ENCODE measurements around the gene TMEM168. TPM values are rescaled to one million over a fixed set of nuclear protein-coding genes. Genes with fewer than 3 reads are reported as not detected.
"Not testable (repeated sequence)": the region's sequence is repeated elsewhere in the genome, so short reads cannot be mapped to it uniquely, and the experiment has no call there.

The TMEM168 gene
- total RNA-seq, 4 donors from 2014 or later = 10.3 to 119 (median 52.8) TPM

DNA sequence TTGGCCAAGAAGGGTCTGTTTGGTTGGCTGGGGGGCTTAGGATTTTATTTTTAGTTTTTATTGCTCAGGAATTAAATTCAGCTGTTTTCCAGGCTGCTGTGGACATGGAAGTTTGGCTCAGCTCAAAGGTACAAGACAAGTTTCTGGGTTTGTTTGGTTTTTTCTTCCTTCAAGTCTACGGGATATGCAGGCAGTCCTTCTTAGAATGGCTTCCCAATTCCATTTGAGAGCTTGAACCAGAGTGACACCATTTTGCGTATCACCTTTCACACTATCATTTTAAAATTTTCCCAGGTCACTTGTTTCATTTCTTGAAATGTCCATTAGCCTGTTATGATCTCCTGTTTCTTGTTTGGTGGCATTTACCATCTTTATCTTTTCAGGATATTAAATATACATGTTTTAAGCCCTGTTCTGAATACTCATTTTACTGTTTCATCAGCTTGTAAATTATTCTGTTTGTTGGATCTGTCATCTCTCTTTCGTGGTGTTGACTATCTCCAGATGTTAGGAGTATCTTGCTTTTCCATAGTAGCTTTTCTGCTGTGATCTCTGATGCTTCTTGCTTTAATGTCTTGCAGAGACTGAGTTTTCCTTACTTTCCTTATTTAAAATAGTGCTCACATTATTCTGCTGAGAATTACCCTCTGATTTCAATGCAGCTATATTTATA lies 9.4 kb upstream of the TMEM168 start:
- TF ChIP-seq CTCF (IDR thresholded peaks at IDR 0.05) = no peak
- no peak for TF ChIP-seq POLR2A (IDR thresholded peaks at IDR 0.05)
- Histone ChIP-seq H3K27ac (no peak overlapping the region), H3K36me3 (no peaks in the 10 kb centered on the region), H3K4me3 (no peak overlapping the region), H3K4me1 (no peaks in the 10 kb centered on the region), H3K27me3 (no peaks in the 10 kb centered on the region), H3K9me3 (no peaks in the 10 kb centered on the region)
- no peak for DNase-seq
- intact Hi-C loops (cut with DNase I; ENCODE audit: low total_unique reads) = no loop called here

- Histone ChIP-seq H3K9me3 (no peaks in the 10 kb centered on the region), H3K4me3 (no peak overlapping the region), H3K27me3 (no peaks in the 10 kb centered on the region), H3K4me1 (no peaks in the 10 kb centered on the region), H3K27ac (no peak overlapping the region), H3K36me3 (no peaks in the 10 kb centered on the region)
- intact Hi-C loops (cut with DNase I; ENCODE audit: low total_unique reads) = no loop called here
- no peak for DNase-seq
- TF ChIP-seq POLR2A (IDR thresholded peaks at IDR 0.05) = no peak
- TF ChIP-seq CTCF (IDR thresholded peaks at IDR 0.05) = no peak
Observed at GRCh38 chr7:112798274-112799159, 8.3 kb upstream of the TMEM168 start.

DNA sequence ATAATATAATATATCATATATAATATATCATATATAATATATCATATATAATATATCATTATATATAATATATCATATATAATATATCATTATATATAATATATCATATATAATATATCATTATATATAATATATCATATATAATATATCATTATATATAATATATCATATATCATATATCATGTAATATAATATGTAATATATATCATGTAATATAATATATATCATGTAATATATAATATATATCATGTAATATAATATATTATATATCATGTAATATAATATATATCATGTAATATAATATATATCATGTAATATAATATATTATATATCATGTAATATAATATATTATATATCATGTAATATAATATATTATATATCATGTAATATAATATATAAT lies 6.4 kb upstream of the TMEM168 start:
- DNase-seq; H3K36me3 ChIP-seq; H3K27ac ChIP-seq; H3K27me3 ChIP-seq; H3K9me3 ChIP-seq; H3K4me3 ChIP-seq; H3K4me1 ChIP-seq; intact Hi-C loops (cut with DNase I; ENCODE audit: low total_unique reads): not testable (repeated sequence)

DNA sequence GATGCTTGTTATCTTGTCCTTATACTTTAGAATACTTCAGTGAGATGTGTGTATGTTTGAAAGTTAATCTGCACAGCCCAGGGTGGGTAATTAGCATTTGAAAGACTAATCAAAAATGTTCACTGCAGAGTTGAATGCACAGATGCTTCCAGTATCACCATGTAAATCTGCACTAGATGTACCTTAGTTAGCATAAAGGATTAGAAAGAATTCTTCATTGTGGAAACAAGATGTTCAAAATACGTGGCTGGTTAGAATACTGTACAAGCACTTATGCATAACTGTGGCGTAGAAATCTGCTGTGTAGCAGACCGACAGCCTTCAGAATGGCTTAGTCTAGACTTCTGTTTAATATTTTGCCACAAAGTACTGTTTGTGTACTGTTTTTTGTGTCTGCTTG lies 2.2 kb upstream of the TMEM168 start:
- H3K4me1 ChIP-seq = peaks cover 4 to 7% of the 10 kb centered on the region in 2 donors
- H3K36me3 ChIP-seq = no peaks in the 10 kb centered on the region
- no peak overlapping the region for H3K4me3 ChIP-seq
- no peak overlapping the region for H3K27ac ChIP-seq
- DNase-seq = no peak
- intact Hi-C loops (cut with DNase I; ENCODE audit: low total_unique reads) = no loop called here
- no peaks in the 10 kb centered on the region for H3K27me3 ChIP-seq
- no peaks in the 10 kb centered on the region for H3K9me3 ChIP-seq
- TF ChIP-seq CTCF (IDR thresholded peaks at IDR 0.05) = no peak
- no peak for TF ChIP-seq POLR2A (IDR thresholded peaks at IDR 0.05)

DNA sequence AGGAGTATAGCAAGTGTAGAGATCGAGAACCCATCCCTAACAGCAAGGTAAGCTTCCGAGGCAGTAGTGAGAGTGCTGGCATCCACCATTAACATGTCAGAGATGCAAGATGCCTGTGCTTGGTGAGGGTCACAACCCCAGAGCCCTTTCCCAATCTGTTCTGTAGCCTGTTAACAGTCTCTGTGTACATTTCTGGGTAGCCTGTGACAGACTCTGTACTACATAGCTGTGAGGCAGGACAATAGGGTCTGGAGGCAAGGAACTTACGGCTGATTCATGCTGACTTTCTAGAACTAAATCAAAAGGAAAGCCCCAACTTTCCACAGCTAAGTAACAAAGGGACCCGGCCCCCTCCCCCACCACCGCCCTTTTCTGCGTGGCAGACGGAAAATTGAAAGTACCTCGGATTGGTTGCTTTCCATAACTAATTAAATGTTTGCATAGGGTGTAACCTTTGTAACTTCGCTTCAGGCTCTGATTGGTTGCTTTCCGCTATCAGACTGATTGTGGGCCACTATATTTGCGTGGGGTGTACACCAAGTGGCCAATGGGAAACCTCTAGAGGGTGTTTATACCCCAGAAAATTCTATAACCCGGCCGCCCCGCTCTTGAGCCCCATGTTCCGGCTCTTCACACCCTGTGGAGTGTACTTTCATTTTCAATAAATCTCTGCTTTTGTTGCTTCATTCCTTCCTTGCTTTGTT lies 1.4 kb upstream of the TMEM168 start:
- Histone ChIP-seq H3K27me3 (no peaks in the 10 kb centered on the region), H3K4me3 (no peak overlapping the region), H3K36me3 (no peaks in the 10 kb centered on the region), H3K9me3 (no peaks in the 10 kb centered on the region), H3K4me1 (peaks cover 4 to 7% of the 10 kb centered on the region in 2 donors), H3K27ac (no peak overlapping the region)
- intact Hi-C loops (cut with DNase I; ENCODE audit: low total_unique reads) = no loop called here
- no peak for DNase-seq
- TF ChIP-seq CTCF (IDR thresholded peaks at IDR 0.05) (no peak), POLR2A (IDR thresholded peaks at IDR 0.05) (no peak)

Measured in uterus (tissue), 4 donors.